Measurements from ENCODE around the gene IQSEC1.

The IQSEC1 gene

DNA sequence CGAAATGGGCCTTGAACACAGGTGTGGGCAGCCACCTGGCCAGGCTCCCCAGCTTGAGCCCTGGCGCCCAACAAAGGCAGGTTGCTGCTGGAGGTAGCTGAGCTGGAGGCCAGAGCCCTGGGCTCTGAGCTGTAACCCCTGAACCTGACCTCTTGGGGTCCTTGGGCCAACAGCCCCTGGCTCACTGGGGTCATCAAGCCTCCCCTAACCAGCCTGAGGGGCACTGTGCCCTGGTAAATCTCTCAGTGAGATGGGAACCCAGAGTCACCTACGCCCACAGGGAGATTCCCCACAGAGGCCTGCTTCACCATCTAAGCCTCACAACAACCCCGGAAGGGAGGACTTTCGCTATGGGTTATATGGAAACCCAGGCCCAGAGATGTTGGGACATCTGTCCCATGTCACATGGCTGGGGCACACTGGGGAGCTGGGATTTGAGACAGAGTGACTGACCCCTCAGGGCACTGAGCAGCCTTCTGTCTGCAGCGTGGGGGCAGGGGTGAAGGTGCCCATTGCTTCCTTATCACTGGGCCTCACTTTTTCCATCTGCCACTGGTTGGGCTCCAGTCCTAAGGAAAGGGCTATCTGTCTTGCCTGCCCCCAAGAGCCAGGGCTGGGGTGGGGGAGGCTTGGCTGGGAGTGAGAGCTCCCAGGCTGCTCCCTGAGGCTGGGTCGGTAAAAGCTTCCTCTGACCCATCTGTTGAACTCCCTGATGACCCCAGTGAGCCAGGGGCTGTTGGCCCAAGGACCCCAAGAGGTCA, 59.1 kb downstream of the IQSEC1 start:
- no peak for DNase-seq

- no peak for DNase-seq
Measured at GRCh38 chr3:13013566-13013965, 59.7 kb downstream of the IQSEC1 start.

DNA sequence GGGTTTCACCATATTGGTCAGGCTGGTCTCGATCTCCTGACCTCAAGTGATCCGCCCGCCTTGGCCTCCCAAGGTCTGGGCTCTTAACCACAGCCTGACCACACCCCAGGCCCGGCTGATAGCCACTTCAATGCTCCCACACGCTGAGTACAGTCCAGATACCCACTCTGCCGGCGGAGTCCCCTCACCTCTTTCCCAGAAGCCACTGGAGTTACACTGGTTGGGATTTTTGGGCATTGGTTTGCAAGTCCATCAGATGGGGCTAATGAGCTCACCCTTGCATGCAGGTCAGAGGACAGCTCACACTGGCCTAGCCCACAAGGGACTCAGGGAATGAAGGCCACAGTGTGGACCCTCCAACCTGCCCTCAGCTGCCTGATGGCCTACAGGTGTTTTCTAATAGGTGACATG, 60.1 kb downstream of the IQSEC1 start:
- no peak for DNase-seq

GRCh38 chr3:13012221-13012691, 61.0 kb downstream of the IQSEC1 start:
- no peak for DNase-seq

DNA sequence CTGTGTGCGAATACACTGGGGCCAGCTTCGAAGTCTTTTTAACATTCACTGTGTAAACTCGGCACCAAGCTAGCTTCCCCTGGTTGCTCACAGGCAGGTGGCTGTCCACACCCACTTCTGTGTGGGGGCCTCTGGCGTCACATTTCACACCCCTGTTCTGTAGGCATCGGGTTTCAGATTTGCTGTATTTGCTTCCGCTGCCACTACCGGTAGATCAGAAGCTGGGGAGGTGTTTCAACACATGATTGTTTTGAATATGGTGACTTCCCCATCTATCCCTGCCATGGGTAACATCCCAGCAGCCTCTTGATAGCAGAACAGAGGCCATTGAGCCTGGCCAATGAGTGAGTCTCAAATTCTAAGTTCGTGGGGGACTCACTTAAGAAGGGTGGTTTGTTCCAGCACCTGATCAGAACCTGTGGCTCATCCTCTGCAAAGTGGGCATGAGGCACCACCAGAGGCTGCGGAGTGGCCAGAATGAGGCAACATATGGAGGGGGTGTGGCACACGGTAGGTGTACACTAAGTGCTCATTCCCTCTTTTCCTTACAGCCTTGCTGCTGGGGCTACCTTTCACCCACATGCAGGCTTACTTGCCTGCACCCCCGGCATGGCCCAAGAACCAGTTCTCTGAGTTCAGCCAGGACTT, 61.5 kb downstream of the IQSEC1 start:
- DNase-seq, result no peak

GRCh38 chr3:13010780-13011572, 62.3 kb downstream of the IQSEC1 start:
- no peak for DNase-seq

GRCh38 chr3:13009946-13010315, 63.3 kb downstream of the IQSEC1 start:
- no peak for DNase-seq

- DNase-seq, result no peak
Measured at GRCh38 chr3:13009132-13009945, 63.9 kb downstream of the IQSEC1 start.

DNA sequence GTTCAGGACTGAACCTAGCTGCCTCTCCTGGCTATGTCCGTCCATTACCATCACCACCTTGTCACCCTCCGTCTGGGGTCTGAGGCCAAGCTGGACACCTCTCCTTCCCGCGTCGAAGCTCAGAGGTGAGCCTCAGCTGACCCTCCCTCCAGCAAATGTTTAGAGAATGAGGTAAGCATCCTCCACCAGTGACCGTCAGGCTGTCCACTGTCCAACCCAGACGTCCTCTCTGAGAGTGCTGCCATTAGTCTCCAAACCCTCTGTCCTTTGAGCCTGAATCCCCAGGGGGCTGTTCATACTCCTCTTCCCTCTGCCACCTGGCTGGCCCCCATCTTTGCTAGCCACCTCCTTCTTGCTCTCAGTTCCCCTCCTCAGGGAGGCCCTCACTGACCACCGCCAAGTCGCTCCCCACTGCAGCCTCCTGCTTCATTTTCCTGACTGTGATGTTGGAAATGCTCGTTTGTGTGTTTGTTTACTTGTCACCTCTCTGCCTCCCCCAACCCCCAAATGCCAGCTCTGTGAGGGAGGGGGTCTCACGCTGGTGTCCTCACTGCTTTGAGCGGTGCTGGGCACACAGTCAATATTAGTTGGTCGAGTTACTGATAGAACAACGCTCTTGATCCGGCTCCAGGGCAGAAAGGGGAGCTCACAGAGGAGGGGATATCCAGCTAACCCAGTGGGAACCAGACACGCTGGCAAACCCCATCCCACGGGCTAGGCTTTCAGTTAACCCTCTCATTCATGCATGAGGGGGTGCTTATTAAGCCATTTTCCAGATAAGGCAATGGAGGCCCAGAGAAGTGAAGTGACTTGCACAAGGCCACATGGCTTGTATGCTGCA, 64.9 kb downstream of the IQSEC1 start:
- no peak for DNase-seq

- no peak for DNase-seq
Measured at GRCh38 chr3:13007251-13007941, 65.8 kb downstream of the IQSEC1 start.

DNA sequence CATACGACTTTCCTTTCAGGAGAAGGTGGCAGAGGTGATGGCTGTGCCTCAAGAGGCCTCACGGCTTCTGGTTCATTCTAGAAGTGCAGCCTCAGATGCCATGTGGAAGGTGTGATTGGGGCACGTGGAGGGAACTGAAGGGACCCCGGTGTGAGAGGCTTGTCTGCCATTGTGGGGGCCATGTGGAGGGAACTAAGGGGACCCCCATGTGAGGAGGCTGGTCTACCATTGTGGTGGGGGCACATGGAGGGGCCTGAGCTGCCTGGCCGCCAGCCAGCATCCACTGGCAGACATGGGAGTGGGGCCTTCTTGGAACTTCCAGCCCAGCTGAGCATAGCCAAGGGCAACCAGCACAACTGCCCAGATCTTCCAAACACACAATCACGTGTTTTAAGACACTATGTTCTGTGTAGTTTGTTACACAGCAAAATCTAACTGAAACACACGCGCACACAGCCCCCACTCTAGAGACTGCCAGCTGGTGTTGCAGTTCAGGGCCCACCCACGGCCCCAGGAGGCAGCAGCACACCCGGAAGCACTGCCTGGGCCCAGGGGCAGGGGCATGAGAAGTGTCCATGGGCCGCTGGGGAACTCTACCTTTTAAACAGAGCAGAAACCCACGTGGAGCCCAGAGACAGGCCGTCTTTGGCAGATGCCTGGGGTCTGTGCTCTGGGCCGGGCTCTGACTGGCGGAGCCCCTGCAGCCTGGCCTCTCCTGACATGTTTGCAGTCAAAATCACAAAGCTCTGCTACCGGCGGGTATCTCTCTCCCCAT, 66.8 kb downstream of the IQSEC1 start:
- no peak for DNase-seq

DNA sequence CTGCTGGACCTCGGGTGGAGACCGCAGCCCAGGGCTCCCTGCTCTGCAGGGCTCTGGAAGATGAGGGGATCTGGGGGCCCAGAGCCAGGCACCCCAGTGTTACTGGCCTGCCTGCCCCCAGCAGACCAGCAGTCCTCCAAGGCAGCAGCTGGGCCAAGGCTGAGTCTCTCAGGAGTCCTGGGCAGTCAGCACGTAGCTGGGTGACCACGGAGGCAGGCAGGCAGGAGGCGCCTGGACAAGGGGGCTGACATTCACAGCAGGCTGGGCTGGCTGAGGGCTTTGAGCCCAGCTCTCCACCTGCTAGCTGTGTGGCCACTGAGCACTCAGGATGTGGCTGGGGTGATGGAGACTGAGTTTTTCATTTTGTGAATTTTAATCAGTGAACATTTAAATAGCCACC, 67.9 kb downstream of the IQSEC1 start:
- no peak for DNase-seq

GRCh38 chr3:13004376-13004775, 68.9 kb downstream of the IQSEC1 start:
- DNase-seq, result no peak

GRCh38 chr3:13003608-13004007, 69.6 kb downstream of the IQSEC1 start:
- no peak for DNase-seq

DNA sequence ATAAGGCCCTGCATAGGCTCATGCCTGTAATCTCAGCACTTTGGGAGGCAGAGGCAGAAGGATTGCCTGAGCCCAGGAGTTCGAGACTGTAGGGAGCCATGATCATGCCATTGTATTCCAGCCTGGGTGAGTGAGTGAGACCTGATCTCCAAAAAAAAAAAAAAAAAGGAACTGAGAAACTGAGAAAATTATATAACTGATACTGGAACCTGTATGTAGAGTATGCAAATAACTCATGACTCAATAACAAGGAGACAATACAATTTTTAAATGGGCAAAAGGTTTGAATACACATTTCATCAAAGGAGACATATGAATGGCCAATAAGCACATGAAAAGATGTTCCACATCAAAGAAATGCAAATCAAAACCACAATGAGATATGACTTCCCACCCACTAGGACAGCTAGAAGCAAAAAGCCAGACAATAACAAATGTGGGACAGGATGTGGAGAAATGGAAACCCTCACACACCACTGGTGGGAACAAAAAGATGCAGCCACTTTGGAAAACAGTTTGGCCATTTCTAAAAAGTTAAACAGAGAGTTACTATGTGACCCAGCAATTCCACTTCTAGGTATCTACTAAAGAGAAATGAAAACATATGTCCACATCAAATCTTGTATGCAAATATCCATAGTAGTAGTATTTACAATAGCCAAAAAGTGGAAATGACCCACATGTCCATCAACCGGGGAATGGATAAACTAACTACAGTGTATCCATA, 70.7 kb downstream of the IQSEC1 start:
- no peak for DNase-seq

- DNase-seq, result no peak
Measured at GRCh38 chr3:12999147-13000140, 73.8 kb downstream of the IQSEC1 start.

DNA sequence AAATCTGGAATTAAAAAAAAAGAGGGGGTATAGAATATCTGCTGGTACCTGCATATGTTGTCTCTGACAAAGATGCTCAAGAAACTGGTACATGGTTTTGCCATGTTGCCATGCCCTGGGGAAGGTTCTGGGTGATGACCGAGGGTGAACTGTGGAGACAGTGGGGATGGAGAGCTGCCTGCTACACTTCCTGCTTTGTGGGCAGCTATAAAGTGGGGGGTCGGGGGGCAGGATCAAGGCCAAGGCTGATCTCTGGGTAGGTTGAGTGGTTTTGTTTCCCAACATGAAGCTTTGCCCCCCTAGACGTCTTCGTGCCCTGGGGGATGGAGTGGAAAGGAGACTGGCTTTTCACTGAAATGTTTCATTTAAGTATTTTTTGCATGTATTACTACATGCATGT, 74.6 kb downstream of the IQSEC1 start:
- DNase-seq, result no peak

DNA sequence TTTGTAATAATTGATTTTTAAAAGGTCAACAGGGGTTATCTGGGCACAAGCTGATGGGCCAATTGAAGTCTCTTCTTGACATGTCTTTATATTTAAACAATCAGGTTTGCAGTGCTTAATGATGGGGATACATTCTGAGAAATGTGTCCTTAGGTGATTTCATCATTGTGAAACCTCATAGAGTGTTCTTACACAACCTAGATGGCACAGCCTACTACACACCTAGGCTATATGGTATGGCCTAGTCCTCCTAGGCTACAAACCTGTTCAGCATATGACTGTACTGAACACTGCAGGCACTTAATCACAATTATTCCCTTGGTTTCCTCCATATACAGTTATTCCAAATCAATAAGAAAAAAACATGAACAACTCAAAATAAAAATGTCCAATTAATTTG, 75.8 kb downstream of the IQSEC1 start:
- no peak for DNase-seq

DNA sequence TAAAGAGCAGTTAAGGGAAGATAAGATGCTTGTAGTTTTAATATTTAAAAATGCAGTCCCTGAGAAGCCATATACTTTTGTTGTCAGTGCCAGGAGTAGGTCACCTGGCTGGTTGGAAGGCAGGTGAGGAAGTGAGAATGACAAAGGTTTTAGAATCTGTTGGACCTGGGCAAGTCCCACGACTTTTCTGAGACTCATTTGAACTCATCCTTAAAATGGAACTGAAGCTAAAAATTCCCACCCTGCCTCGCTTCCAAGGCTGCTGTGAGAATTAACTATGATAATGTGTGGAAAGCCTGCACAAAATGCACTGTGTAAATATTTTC, 77.1 kb downstream of the IQSEC1 start:
- no peak for DNase-seq
